Caco-2 (cell line): ENCODE measurements around the gene SELENOO. TPM values are rescaled to one million over a fixed set of nuclear protein-coding genes. Genes with fewer than 3 reads are reported as not detected.

Experiments
- BruUV-seq: library from RNA; stranded (reverse); fragments of 400-500 nt; replicated peaks from 2 replicates; lab custom pipeline; 2021; lab: Mats Ljungman, UMichigan
- CTCF ChIA-PET: fragments of 300-600 bp; sonication (Branson Sonifier 250); formaldehyde crosslinking; loops from one replicate; lab custom pipeline; 2022; ENCODE audit warnings: antibody characterized with exemption; lab: Charles Lee
- POLR2A ChIA-PET: fragments of 300-600 bp; sonication (Branson Sonifier 250); formaldehyde crosslinking; loops from one replicate; lab custom pipeline; 2022; ENCODE audit warnings: antibody characterized with exemption; lab: Charles Lee
- DNase-seq, 2 experiments: peaks; one replicate each; pipeline versions ENCODE4 v3.0.0 to v3.0.0-alpha.2; 2020 to 2022
- H3K27me3 ChIP-seq: replicated peaks from 2 replicates; pipeline ENCODE4 v1.6.0; 2011; ENCODE audit warnings: low read length; ENCODE audit not compliant: control insufficient read depth, insufficient read depth
- H3K36me3 ChIP-seq: 2 replicates; pipeline ENCODE4 v1.5.1; 2011; ENCODE audit warnings: low read length; ENCODE audit not compliant: control insufficient read depth, insufficient read depth
- H3K4me1 ChIP-seq: fragments of 250-450 bp; sonication (Bioruptor Pico); 2 replicates; pipeline ENCODE4 v1.5.1; 2020; ENCODE audit warnings: mild to moderate bottlenecking
- H3K4me3 ChIP-seq: 2 replicates; pipeline ENCODE4 v1.5.1; 2011; ENCODE audit warnings: low read depth, mild to moderate bottlenecking, control low read depth, low read length
- H3K9me3 ChIP-seq: fragments of 250-450 bp; sonication (Bioruptor Pico); 2 replicates; pipeline ENCODE4 v1.5.1; 2020; ENCODE audit warnings: mild to moderate bottlenecking, moderate library complexity
- H3K27ac Mint-ChIP-seq: one replicate; pipeline ENCODE4 v1.8.0; 2022; ENCODE audit warnings: mixed read lengths; ENCODE audit not compliant: unreplicated experiment
- H3K27me3 Mint-ChIP-seq: one replicate; pipeline ENCODE4 v1.8.0; 2022; ENCODE audit warnings: mixed read lengths; ENCODE audit not compliant: insufficient read depth, unreplicated experiment
- H3K36me3 Mint-ChIP-seq: one replicate; pipeline ENCODE4 v1.8.0; 2022; ENCODE audit warnings: mild to moderate bottlenecking, mixed read lengths; ENCODE audit not compliant: insufficient read depth, unreplicated experiment
- H3K4me1 Mint-ChIP-seq: one replicate; pipeline ENCODE4 v1.8.0; 2022; ENCODE audit warnings: low read depth, mixed read lengths; ENCODE audit not compliant: unreplicated experiment
- H3K4me3 Mint-ChIP-seq: one replicate; pipeline ENCODE4 v1.8.0; 2022; ENCODE audit warnings: mild to moderate bottlenecking, moderate library complexity, mixed read lengths; ENCODE audit not compliant: unreplicated experiment
- H3K9me3 Mint-ChIP-seq: one replicate; pipeline ENCODE4 v1.8.0; 2022; ENCODE audit warnings: mixed read lengths; ENCODE audit not compliant: unreplicated experiment
- CTCF ChIP-seq, 2 experiments: fragments of 200-600 bp in 1 of 2; IDR thresholded peaks; 1 replicate in 1 of 2; 2 replicates in 1 of 2; pipeline versions ENCODE4 v1.5.1 to v1.8.0; 2011 to 2022; ENCODE audit warnings: antibody characterized with exemption in 1 of 2, control low read depth in 1 of 2, inconsistent platforms in 1 of 2, low read depth in 1 of 2, low read length in 1 of 2, mild to moderate bottlenecking in 1 of 2, moderate library complexity in 1 of 2; ENCODE audit not compliant: insufficient read depth in 1 of 2, severe bottlenecking in 1 of 2, unreplicated experiment in 1 of 2
- intact Hi-C: fragments of 100-400 bp; cut with micrococcal nuclease; formaldehyde crosslinking; loops from one replicate; pipeline ENCODE4 v1.10.0; 2022; ENCODE audit not compliant: unreplicated experiment
- total RNA-seq: library from RNA; stranded (reverse); gene quantifications from 2 replicates; pipeline ENCODE4 v1.2.3, GENCODE V29; 2022

The SELENOO gene
- total RNA-seq, 1 experiment from 2014 or later: 29.3 TPM

GRCh38 chr22:50261615-50262459, 61.0 kb downstream of the SELENOO start, which contains the start of gene MAPK12:
Gene MAPK12 (minus strand): TSS chr22:50261683. CDS start chr22:50261509, 174 bp downstream.
- Histone ChIP-seq H3K27me3 (no peaks in the 10 kb centered on the region), H3K4me1 (peaks cover 11% of the 10 kb centered on the region; the same call in 1 of the 2 replicates), H3K4me3 (peak within 1 kb of the TSS; percentile 44), H3K36me3 (no peaks in the 10 kb centered on the region), H3K9me3 (no peaks in the 10 kb centered on the region)
- no peaks in the 10 kb centered on the region for H3K4me1 Mint-ChIP-seq
- CTCF ChIA-PET: interaction anchor here (0.7 to 1.6 kb wide), 2 partner anchors 11 to 263 kb away, joined by 4 to 5 read pairs; partner anchors contain the start of genes HDAC10 and SCO2
- peak in 1 of 2 experiments; percentile 78 for DNase-seq
- POLR2A ChIA-PET: interaction anchor here (1.3 kb wide), 1 partner anchor 11 kb away, joined by 4 read pairs; the partner anchor contains the start of gene HDAC10
- H3K27ac Mint-ChIP-seq: no peak within 1 kb of the TSS
- no peaks in the 10 kb centered on the region for H3K27me3 Mint-ChIP-seq
- intact Hi-C loops: no loop called here
- H3K4me3 Mint-ChIP-seq: peak within 1 kb of the TSS; percentile 72
- no peaks in the 10 kb centered on the region for H3K9me3 Mint-ChIP-seq
- no peak for TF ChIP-seq CTCF (IDR thresholded peaks at IDR 0.05; ENCODE audit: insufficient read depth in 1 of 2, low read depth in 1 of 2, low read length in 1 of 2, severe bottlenecking in 1 of 2, unreplicated experiment in 1 of 2)
- no TSS peak for BruUV-seq
- peaks cover 5% of the 10 kb centered on the region for H3K36me3 Mint-ChIP-seq

GRCh38 chr22:50262460-50262911, 61.7 kb downstream of the SELENOO start:
- H3K4me3 ChIP-seq: no peak overlapping the region
- H3K4me1 ChIP-seq: peaks cover 11% of the 10 kb centered on the region; the same call in 1 of the 2 replicates
- POLR2A ChIA-PET: no interaction called here

More at GRCh38 chr22:50262460-50262911, 61.7 kb downstream of the SELENOO start:
- Mint-ChIP-seq H3K27me3 (no peaks in the 10 kb centered on the region), H3K4me1 (no peaks in the 10 kb centered on the region), H3K9me3 (no peaks in the 10 kb centered on the region), H3K4me3 (peak overlapping the region; percentile 72), H3K27ac (no peak overlapping the region), H3K36me3 (peaks cover 1% of the 10 kb centered on the region)
- CTCF ChIA-PET: interaction anchor here (1.6 kb wide), 1 partner anchor 12 kb away, joined by 5 read pairs; the partner anchor contains the start of gene HDAC10
- intact Hi-C loops: no loop called here
- H3K27me3 ChIP-seq: no peaks in the 10 kb centered on the region
- no peak for DNase-seq
- H3K36me3 ChIP-seq: no peaks in the 10 kb centered on the region
- TF ChIP-seq CTCF (IDR thresholded peaks at IDR 0.05; ENCODE audit: insufficient read depth in 1 of 2, low read depth in 1 of 2, low read length in 1 of 2, severe bottlenecking in 1 of 2, unreplicated experiment in 1 of 2): no peak
- no TSS peak for BruUV-seq
- no peaks in the 10 kb centered on the region for H3K9me3 ChIP-seq
